HL-60 (cell line): ENCODE results near the gene LRRC74B.
"Not testable (repeated sequence)": the region's sequence is repeated elsewhere in the genome, so short reads cannot be mapped to it uniquely, and the experiment has no call there.

Source experiments
- DNase-seq, 2 experiments: peaks; one replicate each; pipeline ENCODE4 v3.0.0-alpha.2; 2010 to 2020; ENCODE audit warnings: low read depth in 1 of 2, low spot score in 1 of 2
- H3K27ac ChIP-seq: fragments of 250-450 bp; sonication (Bioruptor Pico); replicated peaks from 2 replicates; pipeline ENCODE4 v1.5.1; 2020; ENCODE audit warnings: mild to moderate bottlenecking, moderate library complexity
- H3K27me3 ChIP-seq: fragments of 250-450 bp; sonication (Bioruptor Pico); 2 replicates; pipeline ENCODE4 v1.5.1; 2021; ENCODE audit warnings: mild to moderate bottlenecking, moderate library complexity; ENCODE audit not compliant: insufficient read depth, poor library complexity, severe bottlenecking
- H3K4me3 ChIP-seq: replicated peaks from 2 replicates; pipeline ENCODE4 v1.5.1; 2011; ENCODE audit warnings: mild to moderate bottlenecking, control low read depth, low read length; ENCODE audit not compliant: insufficient read depth
- CTCF ChIP-seq: IDR thresholded peaks from one replicate; pipeline ENCODE4 v1.5.1; 2011; ENCODE audit warnings: low read length, control low read depth, inconsistent platforms; ENCODE audit not compliant: insufficient read depth
- GABPA ChIP-seq: IDR thresholded peaks from 2 replicates; pipeline ENCODE4 v1.6.1; 2012; ENCODE audit warnings: low read depth
- POLR2AphosphoS5 ChIP-seq: IDR thresholded peaks from 2 replicates; pipeline ENCODE4 v1.6.1; 2012; ENCODE audit warnings: low read depth
- SPI1 ChIP-seq: IDR thresholded peaks from 2 replicates; pipeline ENCODE4 v1.6.1; 2012; ENCODE audit warnings: low read depth, mild to moderate bottlenecking, borderline replicate concordance
- TF ChIP-seq, protein P1 (sequence below): IDR thresholded peaks from 2 replicates; pipeline ENCODE4 v1.6.1; 2012; ENCODE audit warnings: low read depth; ENCODE audit not compliant: insufficient replicate concordance

The LRRC74B gene

GRCh38 chr22:21082248-21082647 is 36.5 kb downstream of the LRRC74B start:
- no peak for DNase-seq
- TF ChIP-seq CTCF = no peak
- TF ChIP-seq POLR2AphosphoS5 = no peak
- no peak for TF ChIP-seq SPI1
- TF ChIP-seq, protein P1, sequence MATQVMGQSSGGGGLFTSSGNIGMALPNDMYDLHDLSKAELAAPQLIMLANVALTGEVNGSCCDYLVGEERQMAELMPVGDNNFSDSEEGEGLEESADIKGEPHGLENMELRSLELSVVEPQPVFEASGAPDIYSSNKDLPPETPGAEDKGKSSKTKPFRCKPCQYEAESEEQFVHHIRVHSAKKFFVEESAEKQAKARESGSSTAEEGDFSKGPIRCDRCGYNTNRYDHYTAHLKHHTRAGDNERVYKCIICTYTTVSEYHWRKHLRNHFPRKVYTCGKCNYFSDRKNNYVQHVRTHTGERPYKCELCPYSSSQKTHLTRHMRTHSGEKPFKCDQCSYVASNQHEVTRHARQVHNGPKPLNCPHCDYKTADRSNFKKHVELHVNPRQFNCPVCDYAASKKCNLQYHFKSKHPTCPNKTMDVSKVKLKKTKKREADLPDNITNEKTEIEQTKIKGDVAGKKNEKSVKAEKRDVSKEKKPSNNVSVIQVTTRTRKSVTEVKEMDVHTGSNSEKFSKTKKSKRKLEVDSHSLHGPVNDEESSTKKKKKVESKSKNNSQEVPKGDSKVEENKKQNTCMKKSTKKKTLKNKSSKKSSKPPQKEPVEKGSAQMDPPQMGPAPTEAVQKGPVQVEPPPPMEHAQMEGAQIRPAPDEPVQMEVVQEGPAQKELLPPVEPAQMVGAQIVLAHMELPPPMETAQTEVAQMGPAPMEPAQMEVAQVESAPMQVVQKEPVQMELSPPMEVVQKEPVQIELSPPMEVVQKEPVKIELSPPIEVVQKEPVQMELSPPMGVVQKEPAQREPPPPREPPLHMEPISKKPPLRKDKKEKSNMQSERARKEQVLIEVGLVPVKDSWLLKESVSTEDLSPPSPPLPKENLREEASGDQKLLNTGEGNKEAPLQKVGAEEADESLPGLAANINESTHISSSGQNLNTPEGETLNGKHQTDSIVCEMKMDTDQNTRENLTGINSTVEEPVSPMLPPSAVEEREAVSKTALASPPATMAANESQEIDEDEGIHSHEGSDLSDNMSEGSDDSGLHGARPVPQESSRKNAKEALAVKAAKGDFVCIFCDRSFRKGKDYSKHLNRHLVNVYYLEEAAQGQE = no peak
- TF ChIP-seq GABPA = no peak
- Histone ChIP-seq H3K4me3 (no peak overlapping the region), H3K27ac (no peak overlapping the region), H3K27me3 (no peaks in the 10 kb centered on the region)

GRCh38 chr22:21087119-21087518 is 41.4 kb downstream of the LRRC74B start:
- DNase-seq = no peak
- TF ChIP-seq SPI1 (no peak), GABPA (no peak), POLR2AphosphoS5 (no peak), CTCF (no peak)
- TF ChIP-seq, protein P1 = no peak
- Histone ChIP-seq H3K4me3 (no peak overlapping the region), H3K27me3 (no peaks in the 10 kb centered on the region), H3K27ac (no peak overlapping the region)

DNA sequence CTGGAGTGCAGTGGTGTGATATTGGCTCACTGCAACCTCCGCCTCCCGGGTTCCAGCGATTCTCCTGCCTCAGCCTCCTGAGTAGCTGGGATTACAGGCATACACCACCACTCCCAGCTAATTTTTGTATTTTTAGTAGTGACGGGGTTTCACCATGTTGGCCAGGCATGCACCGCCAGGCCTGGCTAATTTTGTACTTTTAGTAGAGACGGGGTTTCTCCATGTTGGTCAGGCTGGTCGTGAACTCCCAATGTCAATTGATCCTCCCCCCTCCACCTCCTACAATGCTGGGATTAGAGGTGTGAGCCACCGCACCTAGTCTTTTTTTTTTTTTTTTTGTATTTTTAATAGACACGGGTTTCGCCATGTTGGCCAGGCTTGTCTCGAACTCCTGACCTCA is 42.2 kb downstream of the LRRC74B start:
- not testable (repeated sequence) for H3K27me3 ChIP-seq, DNase-seq, H3K4me3 ChIP-seq, H3K27ac ChIP-seq

GRCh38 chr22:21091220-21091619 is 45.5 kb downstream of the LRRC74B start:
- H3K27me3 ChIP-seq, H3K4me3 ChIP-seq, DNase-seq, H3K27ac ChIP-seq: not testable (repeated sequence)

GRCh38 chr22:21092797-21093554 is 47.2 kb downstream of the LRRC74B start:
- no peak for DNase-seq
- no peak overlapping the region for H3K27ac ChIP-seq
- no peak for TF ChIP-seq GABPA
- TF ChIP-seq CTCF = no peak
- TF ChIP-seq, protein P1 = no peak
- no peak for TF ChIP-seq POLR2AphosphoS5
- no peak for TF ChIP-seq SPI1
- no peak overlapping the region for H3K4me3 ChIP-seq
- no peaks in the 10 kb centered on the region for H3K27me3 ChIP-seq
